Neuron (in vitro differentiated cells): ENCODE results near the gene NYNRIN.
"Not testable (repeated sequence)": the region's sequence is repeated elsewhere in the genome, so short reads cannot be mapped to it uniquely, and the experiment has no call there.

ENCODE experiments used
- H2AFZ ChIP-seq: one replicate; pipeline ENCODE4 v1.6.1; 2013; ENCODE audit warnings: low read depth, mild to moderate bottlenecking, inconsistent platforms, low read length, moderate library complexity
- H3K27me3 ChIP-seq: one replicate; pipeline ENCODE4 v1.6.1; 2013; ENCODE audit warnings: low read length; ENCODE audit not compliant: insufficient read depth
- H3K36me3 ChIP-seq: one replicate; pipeline ENCODE4 v1.6.1; 2013; ENCODE audit warnings: low read length; ENCODE audit not compliant: insufficient read depth
- H3K4me1 ChIP-seq: one replicate; pipeline ENCODE4 v1.6.1; 2013; ENCODE audit warnings: low read length; ENCODE audit not compliant: insufficient read depth
- H3K4me3 ChIP-seq: 2 replicates; pipeline ENCODE4 v1.5.1; 2013; ENCODE audit warnings: mild to moderate bottlenecking, low read length, moderate library complexity
- H3K9me3 ChIP-seq: one replicate; pipeline ENCODE4 v1.6.1; 2013; ENCODE audit warnings: low read length

Gene NYNRIN

GRCh38 chr14:24398653-24399446 lies at the start of gene NYNRIN:
Gene NYNRIN (plus strand): TSS chr14:24399003. CDS start chr14:24399247, 244 bp downstream.
- H3K4me3 ChIP-seq: peak within 1 kb of the TSS; percentile 48
- H3K9me3 ChIP-seq: no peaks in the 10 kb centered on the region
- H3K4me1 ChIP-seq: peaks cover 9% of the 10 kb centered on the region
- peaks cover 59% of the 10 kb centered on the region for H3K27me3 ChIP-seq
- peak within 1 kb of the TSS; percentile 90 for H2AFZ ChIP-seq
- H3K36me3 ChIP-seq: no peaks in the 10 kb centered on the region

GRCh38 chr14:24349742-24350141 lies 49.1 kb upstream of the NYNRIN start:
- Histone ChIP-seq H3K4me3 (no peak overlapping the region), H3K4me1 (no peaks in the 10 kb centered on the region), H3K27me3 (peaks cover 58% of the 10 kb centered on the region), H3K36me3 (no peaks in the 10 kb centered on the region), H2AFZ (no peak overlapping the region), H3K9me3 (no peaks in the 10 kb centered on the region)

GRCh38 chr14:24351517-24351916 lies 47.3 kb upstream of the NYNRIN start:
- Histone ChIP-seq H3K4me3 (no peak overlapping the region), H3K36me3 (no peaks in the 10 kb centered on the region), H3K9me3 (no peaks in the 10 kb centered on the region), H3K27me3 (peaks cover 49% of the 10 kb centered on the region), H2AFZ (no peak overlapping the region), H3K4me1 (no peaks in the 10 kb centered on the region)

GRCh38 chr14:24353559-24354481 lies 45.0 kb upstream of the NYNRIN start:
- Histone ChIP-seq H2AFZ (no peak overlapping the region), H3K9me3 (no peaks in the 10 kb centered on the region), H3K27me3 (peaks cover 47% of the 10 kb centered on the region), H3K36me3 (no peaks in the 10 kb centered on the region), H3K4me1 (no peaks in the 10 kb centered on the region), H3K4me3 (no peak overlapping the region)

GRCh38 chr14:24354482-24354825 lies 44.3 kb upstream of the NYNRIN start:
- not testable (repeated sequence) for H3K4me3 ChIP-seq, H3K4me1 ChIP-seq, H3K9me3 ChIP-seq, H3K36me3 ChIP-seq, H2AFZ ChIP-seq
- H3K27me3 ChIP-seq: peaks cover 41% of the 10 kb centered on the region

- Histone ChIP-seq H3K27me3 (peaks cover 38% of the 10 kb centered on the region), H3K9me3 (no peaks in the 10 kb centered on the region), H3K36me3 (no peaks in the 10 kb centered on the region), H3K4me1 (no peaks in the 10 kb centered on the region), H3K4me3 (no peak overlapping the region), H2AFZ (no peak overlapping the region)
Observed at GRCh38 chr14:24355009-24355408, 43.8 kb upstream of the NYNRIN start.

GRCh38 chr14:24356208-24356607 lies 42.6 kb upstream of the NYNRIN start:
- H3K27me3 ChIP-seq: peaks cover 34% of the 10 kb centered on the region

GRCh38 chr14:24360281-24360680 lies 38.5 kb upstream of the NYNRIN start:
- Histone ChIP-seq H3K36me3 (no peaks in the 10 kb centered on the region), H3K4me3 (no peak overlapping the region), H3K27me3 (peaks cover 17% of the 10 kb centered on the region), H3K9me3 (no peaks in the 10 kb centered on the region), H3K4me1 (no peaks in the 10 kb centered on the region), H2AFZ (no peak overlapping the region)

More at GRCh38 chr14:24356208-24356607, 42.6 kb upstream of the NYNRIN start:
- Histone ChIP-seq H3K9me3 (no peaks in the 10 kb centered on the region), H3K4me1 (no peaks in the 10 kb centered on the region), H3K36me3 (no peaks in the 10 kb centered on the region), H3K4me3 (no peak overlapping the region), H2AFZ (no peak overlapping the region)

- Histone ChIP-seq H3K4me1 (peaks cover 5% of the 10 kb centered on the region), H3K9me3 (no peaks in the 10 kb centered on the region), H3K36me3 (no peaks in the 10 kb centered on the region), H3K27me3 (peaks cover 17% of the 10 kb centered on the region), H3K4me3 (no peak overlapping the region), H2AFZ (no peak overlapping the region)
Observed at GRCh38 chr14:24361326-24361725, 37.5 kb upstream of the NYNRIN start.

GRCh38 chr14:24362241-24362960 lies 36.4 kb upstream of the NYNRIN start:
- H3K27me3 ChIP-seq: peaks cover 14% of the 10 kb centered on the region
- peaks cover 5% of the 10 kb centered on the region for H3K4me1 ChIP-seq
- H3K9me3 ChIP-seq: no peaks in the 10 kb centered on the region
- H2AFZ ChIP-seq: no peak overlapping the region
- H3K4me3 ChIP-seq: no peak overlapping the region
- H3K36me3 ChIP-seq: no peaks in the 10 kb centered on the region

GRCh38 chr14:24363401-24363800 lies 35.4 kb upstream of the NYNRIN start:
- Histone ChIP-seq H2AFZ (no peak overlapping the region), H3K9me3 (no peaks in the 10 kb centered on the region), H3K4me1 (peaks cover 8% of the 10 kb centered on the region), H3K4me3 (no peak overlapping the region), H3K36me3 (no peaks in the 10 kb centered on the region), H3K27me3 (peaks cover 14% of the 10 kb centered on the region)

- Histone ChIP-seq H2AFZ (no peak overlapping the region), H3K27me3 (peaks cover 11% of the 10 kb centered on the region), H3K9me3 (no peaks in the 10 kb centered on the region), H3K4me3 (no peak overlapping the region), H3K36me3 (no peaks in the 10 kb centered on the region), H3K4me1 (peaks cover 13% of the 10 kb centered on the region)
Observed at GRCh38 chr14:24364841-24365240, 34.0 kb upstream of the NYNRIN start.
